Ovary (tissue), 9 donors: ENCODE measurements around the gene BANK1. TPM values are rescaled to one million over a fixed set of nuclear protein-coding genes. Genes with fewer than 3 reads are reported as not detected.

Experiments
- DNase-seq, 5 donors: peaks; one replicate each; pipeline ENCODE4 v3.0.0-alpha.2; 2019 to 2020
- H3K27ac ChIP-seq, 2 donors: fragments of 200-600 bp; one replicate each; pipeline versions ENCODE4 v1.5.1 to v1.8.0; 2019 to 2022
- H3K27me3 ChIP-seq: fragments of 200-600 bp; one replicate; pipeline ENCODE4 v1.8.0; 2022
- H3K36me3 ChIP-seq: fragments of 200-600 bp; sonication (generic); one replicate; pipeline ENCODE4 v1.5.1; 2019
- H3K4me1 ChIP-seq: one replicate; pipeline ENCODE4 v1.8.1; 2013; ENCODE audit warnings: mild to moderate bottlenecking, moderate library complexity; ENCODE audit not compliant: insufficient read depth
- H3K4me3 ChIP-seq: fragments of 200-600 bp; sonication (generic); one replicate; pipeline ENCODE4 v1.5.1; 2017
- H3K9me3 ChIP-seq, 2 donors: fragments of 200-600 bp in 1 of 2; sonication (generic) in 1 of 2; one replicate each; pipeline versions ENCODE4 v1.5.1 to v1.8.1; 2013 to 2019; ENCODE audit warnings: mild to moderate bottlenecking in 1 of 2, moderate library complexity in 1 of 2
- EP300 ChIP-seq: sonication (generic); formaldehyde crosslinking; IDR thresholded peaks from one replicate; pipeline ENCODE4 v1.6.1; 2017; ENCODE audit warnings: antibody characterized with exemption
- POLR2A ChIP-seq: fragments of 450-650 bp; IDR thresholded peaks from one replicate; pipeline ENCODE4 v1.6.1; 2017; ENCODE audit warnings: antibody characterized with exemption, mild to moderate bottlenecking, moderate library complexity
- WGBS, 3 donors: extraction: QIAGEN DNeasy Blood & Tissue Kit in 1 of 3; methylation state at CpG; one replicate each; pipeline versions ENCODE4 v1.1.5 to v1.1.7; 2013 to 2017; 5-methylcytosine and 5-hydroxymethylcytosine counted together
- intact Hi-C, 4 donors: fragments of 100-400 bp; cut with DNase I; formaldehyde crosslinking; loops; one replicate each; pipeline versions ENCODE4 v1.11.0 to v1.15.1; 2022 to 2023
- polyA plus RNA-seq, 2 donors: library from polyadenylated mRNA; stranded (reverse); fragments of 200-250 nt in 1 of 2; fragments of 350-450 nt in 1 of 2; fragmentation: Illumina TruSeq in 1 of 2; extraction: RNeasy Lipid Tissue Mini Kit (QIAGEN cat#74804) in 1 of 2; gene quantifications; one replicate each; pipeline ENCODE4 v1.2.3, GENCODE V29; 2013 to 2014
- total RNA-seq, 7 donors: library from RNA; depleted of rRNA in 2 of 7; stranded (reverse); fragments of >200 nt in 2 of 7; fragmentation: NEBNext Ultra II Directional in 3 of 7; extraction: Animal tissue kit (Norgen Biotek cat#: 25700) in 3 of 7; gene quantifications; one replicate each; pipeline versions ENCODE4 v1.1.0 to v1.2.4, GENCODE V29; 2016 to 2023
- TF ChIP-seq, protein P1 (sequence below), 3 donors: fragments of 450-650 bp in 2 of 3; fragments of 200-600 bp in 1 of 3; IDR thresholded peaks; one replicate each; pipeline versions ENCODE4 v1.5.1 to v1.8.0; 2016 to 2022; ENCODE audit warnings: antibody characterized with exemption in 3 of 3, mild to moderate bottlenecking in 1 of 3
- donor health status: DM: no; HTN: no; CAD: no; lungs with moderate emphysema.
- donor health status: DM: no; HTN: no; CAD: no.
- donor health status: Bipolar disorder and iron deficiency.
- donor health status: DM: yes; HTN: yes; CAD: no.
- donor health status: DM: no; HTN: no; CAD: no.
- donor health status: DM: yes; HTN: yes; CAD: no.

BANK1 gene
- total and polyA plus RNA-seq, 9 donors = 0.10 to 3.7 (median 0.36) TPM

- H3K4me1 ChIP-seq = no peaks in the 10 kb centered on the region
- H3K36me3 ChIP-seq = no peaks in the 10 kb centered on the region
- TF ChIP-seq EP300 (no peak), POLR2A (no peak)
- TF ChIP-seq, protein P1, sequence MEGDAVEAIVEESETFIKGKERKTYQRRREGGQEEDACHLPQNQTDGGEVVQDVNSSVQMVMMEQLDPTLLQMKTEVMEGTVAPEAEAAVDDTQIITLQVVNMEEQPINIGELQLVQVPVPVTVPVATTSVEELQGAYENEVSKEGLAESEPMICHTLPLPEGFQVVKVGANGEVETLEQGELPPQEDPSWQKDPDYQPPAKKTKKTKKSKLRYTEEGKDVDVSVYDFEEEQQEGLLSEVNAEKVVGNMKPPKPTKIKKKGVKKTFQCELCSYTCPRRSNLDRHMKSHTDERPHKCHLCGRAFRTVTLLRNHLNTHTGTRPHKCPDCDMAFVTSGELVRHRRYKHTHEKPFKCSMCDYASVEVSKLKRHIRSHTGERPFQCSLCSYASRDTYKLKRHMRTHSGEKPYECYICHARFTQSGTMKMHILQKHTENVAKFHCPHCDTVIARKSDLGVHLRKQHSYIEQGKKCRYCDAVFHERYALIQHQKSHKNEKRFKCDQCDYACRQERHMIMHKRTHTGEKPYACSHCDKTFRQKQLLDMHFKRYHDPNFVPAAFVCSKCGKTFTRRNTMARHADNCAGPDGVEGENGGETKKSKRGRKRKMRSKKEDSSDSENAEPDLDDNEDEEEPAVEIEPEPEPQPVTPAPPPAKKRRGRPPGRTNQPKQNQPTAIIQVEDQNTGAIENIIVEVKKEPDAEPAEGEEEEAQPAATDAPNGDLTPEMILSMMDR (IDR thresholded peaks at IDR 0.05) = no peak
- H3K9me3 ChIP-seq = no peaks in the 10 kb centered on the region
- H3K4me3 ChIP-seq = no peak overlapping the region
- H3K27me3 ChIP-seq = no peaks in the 10 kb centered on the region
- no peak for DNase-seq
- H3K27ac ChIP-seq = no peak overlapping the region
- intact Hi-C loops = no loop called here
Measured at GRCh38 chr4:101914761-101915160, 124.2 kb downstream of the BANK1 start.

DNA sequence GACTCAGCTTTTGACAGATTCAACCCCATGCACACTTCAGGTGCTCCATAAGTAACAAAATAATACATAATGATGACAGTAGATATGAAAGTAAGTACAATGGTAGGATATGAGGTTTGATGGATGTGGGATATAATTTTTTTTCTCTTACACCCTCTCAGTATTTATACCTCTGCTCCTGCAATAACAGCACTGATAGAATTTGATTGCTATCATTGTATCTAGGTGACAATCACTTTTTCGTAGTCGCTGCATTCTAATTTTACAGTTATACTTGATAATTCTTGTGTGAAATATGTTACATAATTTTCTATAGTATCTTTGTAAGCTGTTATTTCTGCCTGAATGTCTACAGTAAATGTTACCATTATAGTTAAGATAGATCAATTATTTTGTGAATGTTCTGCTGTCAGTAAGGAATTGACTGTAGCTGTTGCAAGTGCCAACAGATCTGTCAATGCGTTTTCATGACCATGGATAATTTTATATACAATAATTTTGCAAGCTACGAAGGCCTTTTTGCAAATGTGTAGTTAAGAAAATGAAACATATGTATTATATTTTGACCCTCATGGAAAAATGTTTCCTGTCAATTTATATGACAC, 128.9 kb downstream of the BANK1 start:
- Histone ChIP-seq H3K27me3 (no peaks in the 10 kb centered on the region), H3K4me1 (no peaks in the 10 kb centered on the region), H3K36me3 (no peaks in the 10 kb centered on the region), H3K4me3 (no peak overlapping the region), H3K9me3 (no peaks in the 10 kb centered on the region), H3K27ac (no peak overlapping the region)
- intact Hi-C loops = no loop called here
- WGBS, 3 donors = 91 to 97% (median 96%) methylated on average over 4 of the region's 4 CpGs
- no peak for DNase-seq
- TF ChIP-seq, protein P1 (IDR thresholded peaks at IDR 0.05) = no peak
- TF ChIP-seq EP300 = no peak
- TF ChIP-seq POLR2A = no peak

DNA sequence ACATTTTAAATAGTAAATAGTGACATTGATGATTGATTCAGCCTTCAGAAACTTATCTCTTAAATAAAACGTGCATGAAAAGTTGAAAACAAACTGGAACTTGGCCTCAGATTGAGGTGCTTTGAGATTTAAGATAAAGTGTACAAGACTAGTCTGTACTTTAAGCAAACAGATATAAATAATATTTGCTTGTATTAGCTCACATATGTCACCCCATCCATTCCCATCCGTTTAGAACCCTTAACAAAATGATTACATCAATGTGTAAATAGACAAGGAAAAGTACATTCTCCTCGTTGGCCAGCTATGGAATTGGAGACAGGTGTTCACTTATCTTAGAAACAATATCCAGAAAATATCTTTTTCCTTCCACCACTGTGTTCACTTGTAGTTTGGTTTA, 130.8 kb downstream of the BANK1 start:
- WGBS, 3 donors = 28 to 37% (median 30%) methylated on average over 3 of the region's 3 CpGs
- DNase-seq = no peak
- no peak overlapping the region for H3K27ac ChIP-seq

DNA sequence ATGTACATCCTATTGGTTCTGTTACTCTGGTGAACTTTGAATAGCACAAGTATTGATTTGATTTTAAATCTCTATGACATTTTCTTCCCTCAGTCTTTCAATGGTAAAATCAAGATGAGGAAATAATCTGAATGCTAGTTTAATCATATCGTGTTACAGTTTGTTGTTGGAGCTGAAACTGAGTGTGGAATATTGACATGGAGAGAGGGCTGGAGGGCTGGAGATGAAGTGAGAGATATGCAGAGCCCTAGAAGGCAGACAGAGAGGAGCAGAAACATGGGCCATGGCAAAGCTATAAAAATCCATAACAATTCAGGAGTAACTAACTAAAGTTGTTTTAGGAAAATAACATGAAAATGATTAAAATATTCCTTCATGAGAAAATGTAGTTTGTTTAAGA, 141.1 kb downstream of the BANK1 start:
- TF ChIP-seq POLR2A = no peak
- TF ChIP-seq, protein P1 (IDR thresholded peaks at IDR 0.05) = no peak
- TF ChIP-seq EP300 = no peak
- intact Hi-C loops = no loop called here
- Histone ChIP-seq H3K4me3 (no peak overlapping the region), H3K36me3 (no peaks in the 10 kb centered on the region), H3K27me3 (no peaks in the 10 kb centered on the region), H3K9me3 (no peaks in the 10 kb centered on the region), H3K27ac (no peak overlapping the region), H3K4me1 (no peaks in the 10 kb centered on the region)
- 84 to 94% (median 85%) methylated on average over 1 of the region's 1 CpG for WGBS, 3 donors
- DNase-seq = no peak

More for the DNA sequence above, 130.8 kb downstream of the BANK1 start:
- H3K4me3 ChIP-seq = no peak overlapping the region
- TF ChIP-seq POLR2A (no peak), EP300 (no peak)
- TF ChIP-seq, protein P1 (IDR thresholded peaks at IDR 0.05) = no peak
- H3K4me1 ChIP-seq = no peaks in the 10 kb centered on the region
- no peaks in the 10 kb centered on the region for H3K27me3 ChIP-seq
- intact Hi-C loops = no loop called here
- H3K36me3 ChIP-seq = no peaks in the 10 kb centered on the region
- no peaks in the 10 kb centered on the region for H3K9me3 ChIP-seq
